HepG2 (cell line): ENCODE measurements around the gene PDPR. TPM values are rescaled to one million over a fixed set of nuclear protein-coding genes. Genes with fewer than 3 reads are reported as not detected.

Experiments
- ARNT2 ChIP-seq: sonication (generic); formaldehyde crosslinking; IDR thresholded peaks from 2 replicates; pipeline ENCODE4 v1.8.0; 2022; ENCODE audit warnings: mild to moderate bottlenecking, low read depth, missing genetic modification reagents, moderate library complexity
- CTCF ChIP-seq: sonication (generic); formaldehyde crosslinking; IDR thresholded peaks from 2 replicates; pipeline ENCODE4 v1.5.0; 2020; ENCODE audit warnings: mild to moderate bottlenecking, missing genetic modification reagents, moderate library complexity
- FOXO4 ChIP-seq: sonication (generic); formaldehyde crosslinking; conservative IDR thresholded peaks from 2 replicates; pipeline ENCODE4 v1.8.1; 2023; ENCODE audit warnings: missing genetic modification reagents
- GATAD2A ChIP-seq: IDR thresholded peaks from 2 replicates; pipeline ENCODE4 v1.6.1; 2016
- NFKBIZ ChIP-seq: IDR thresholded peaks from 2 replicates; pipeline ENCODE4 v1.6.1; 2018; ENCODE audit warnings: missing genetic modification reagents, missing compliant biosample characterization
- NFRKB ChIP-seq: fragments of 450-650 bp; IDR thresholded peaks from 2 replicates; pipeline ENCODE4 v1.6.1; 2017
- NR3C1 ChIP-seq: sonication (generic); formaldehyde crosslinking; IDR thresholded peaks from 2 replicates; pipeline ENCODE4 v1.4.0; 2020; ENCODE audit warnings: missing genetic modification reagents
- PBX2 ChIP-seq: IDR thresholded peaks from 2 replicates; pipeline ENCODE4 v1.6.1; 2016; ENCODE audit warnings: control low read depth
- RBAK ChIP-seq: sonication (generic); formaldehyde crosslinking; IDR thresholded peaks from 2 replicates; pipeline ENCODE4 v1.5.1; 2020; ENCODE audit warnings: mild to moderate bottlenecking, missing genetic modification reagents
- SATB2 ChIP-seq: sonication (generic); formaldehyde crosslinking; IDR thresholded peaks from 2 replicates; pipeline ENCODE4 v1.5.0; 2020; ENCODE audit warnings: missing genetic modification reagents
- SP4 ChIP-seq: sonication (generic); formaldehyde crosslinking; IDR thresholded peaks from 2 replicates; pipeline ENCODE4 v1.8.1; 2023; ENCODE audit warnings: mild to moderate bottlenecking, missing genetic modification reagents
- STAG1 ChIP-seq: sonication (generic); formaldehyde crosslinking; IDR thresholded peaks from 2 replicates; pipeline ENCODE4 v1.4.0; 2020; ENCODE audit warnings: missing genetic modification reagents
- ZBTB10 ChIP-seq: sonication (generic); formaldehyde crosslinking; IDR thresholded peaks from 2 replicates; pipeline ENCODE4 v1.4.0; 2020; ENCODE audit warnings: missing genetic modification reagents, borderline replicate concordance
- ZC3H4 ChIP-seq: sonication (generic); formaldehyde crosslinking; IDR thresholded peaks from 2 replicates; pipeline ENCODE4 v1.4.0; 2020; ENCODE audit warnings: missing genetic modification reagents, borderline replicate concordance
- ZFP37 ChIP-seq: sonication (generic); formaldehyde crosslinking; IDR thresholded peaks from 2 replicates; pipeline ENCODE4 v1.4.0; 2020; ENCODE audit warnings: missing genetic modification reagents, borderline replicate concordance
- ZNF10 ChIP-seq: sonication (generic); formaldehyde crosslinking; IDR thresholded peaks from 2 replicates; pipeline ENCODE4 v1.4.0; 2020; ENCODE audit warnings: mild to moderate bottlenecking, low read depth, missing genetic modification reagents, borderline replicate concordance
- ZNF484 ChIP-seq: sonication (generic); formaldehyde crosslinking; IDR thresholded peaks from 2 replicates; pipeline ENCODE4 v1.5.1; 2020; ENCODE audit warnings: mild to moderate bottlenecking, low read depth, missing genetic modification reagents, borderline replicate concordance
- ZNF512B ChIP-seq: sonication (generic); formaldehyde crosslinking; IDR thresholded peaks from 2 replicates; pipeline ENCODE4 v1.5.1; 2020; ENCODE audit warnings: missing genetic modification reagents, mild to moderate bottlenecking, borderline replicate concordance
- ZNF557 ChIP-seq: sonication (generic); formaldehyde crosslinking; IDR thresholded peaks from 2 replicates; pipeline ENCODE4 v1.4.0; 2020; ENCODE audit warnings: missing genetic modification reagents
- ZSCAN25 ChIP-seq: sonication (generic); formaldehyde crosslinking; IDR thresholded peaks from 2 replicates; pipeline ENCODE4 v1.8.0; 2022; ENCODE audit warnings: mild to moderate bottlenecking, missing genetic modification reagents
- ZSCAN31 ChIP-seq: sonication (generic); formaldehyde crosslinking; IDR thresholded peaks from 2 replicates; pipeline ENCODE4 v1.5.0; 2020; ENCODE audit warnings: low read depth, mild to moderate bottlenecking, missing genetic modification reagents
- polyA plus RNA-seq, 8 experiments: library from polyadenylated mRNA; depleted of rRNA in 3 of 8; stranded (reverse) in 7 of 8; unstranded in 1 of 8; fragments of >200 nt; fragmentation: Illumina TruSeq in 4 of 8; extraction: Trizol in 4 of 8; gene quantifications; 2 replicates each; pipeline versions ENCODE4 v1.2.1 to v1.2.3, GENCODE V29; 2011 to 2016; ENCODE audit warnings: low read depth in 4 of 8, missing spikeins in 1 of 8, mixed read lengths in 1 of 8; ENCODE audit not compliant: insufficient read depth in 1 of 8
- total RNA-seq, 5 experiments: library from RNA; depleted of rRNA; stranded (reverse); fragments of >200 nt; fragmentation: Illumina TruSeq; extraction: Trizol; gene quantifications; 2 replicates each; pipeline ENCODE4 v1.2.3, GENCODE V29; 2016; ENCODE audit warnings: low read depth in 1 of 5

Gene PDPR
- total and polyA plus RNA-seq, 2 of the 13 experiments (the other 11 are each of a cell fraction or from before 2014, with no cell fraction given): 19.5 to 29.9 TPM

GRCh38 chr16:70158261-70158939 lies 44.3 kb downstream of the PDPR start (continued):
- TF ChIP-seq ZNF512B (CRISPR knock-in tag) (no peak; the same call in 1 of the 2 replicates), ARNT2 (CRISPR knock-in tag) (no peak), ZNF484 (CRISPR knock-in tag) (no peak), GATAD2A (CRISPR knock-in tag) (no peak), STAG1 (CRISPR knock-in tag) (peak; percentile 26; the same call in 1 of the 2 replicates), CTCF (CRISPR knock-in tag) (peak; percentile 54), PBX2 (no peak), NFRKB (no peak), RBAK (0 out of 2 replicates have a peak, but pooled peaks have one; percentile 38), ZFP37 (CRISPR knock-in tag) (0 out of 2 replicates have a peak, but pooled peaks have one; percentile 0), SP4 (CRISPR knock-in tag) (no peak), ZBTB10 (CRISPR knock-in tag) (no peak), ZSCAN31 (CRISPR knock-in tag) (no peak), ZNF557 (CRISPR knock-in tag) (no peak), FOXO4 (CRISPR knock-in tag) (0 out of 2 replicates have a peak, but pooled peaks have one; percentile 45), ZC3H4 (CRISPR knock-in tag) (no peak), SATB2 (CRISPR knock-in tag) (no peak), ZNF10 (no peak), NR3C1 (no peak), NFKBIZ (CRISPR knock-in tag) (no peak), ZSCAN25 (CRISPR knock-in tag) (no peak)
